Epidermal melanocyte (primary cell): ENCODE data around the gene AGBL3.
"Not testable (repeated sequence)": the region's sequence is repeated elsewhere in the genome, so short reads cannot be mapped to it uniquely, and the experiment has no call there.

Source experiments
- DNase-seq: peaks from one replicate; pipeline ENCODE4 v3.0.0; 2011; ENCODE audit warnings: low spot score; ENCODE audit not compliant: insufficient read length

AGBL3 gene

DNA sequence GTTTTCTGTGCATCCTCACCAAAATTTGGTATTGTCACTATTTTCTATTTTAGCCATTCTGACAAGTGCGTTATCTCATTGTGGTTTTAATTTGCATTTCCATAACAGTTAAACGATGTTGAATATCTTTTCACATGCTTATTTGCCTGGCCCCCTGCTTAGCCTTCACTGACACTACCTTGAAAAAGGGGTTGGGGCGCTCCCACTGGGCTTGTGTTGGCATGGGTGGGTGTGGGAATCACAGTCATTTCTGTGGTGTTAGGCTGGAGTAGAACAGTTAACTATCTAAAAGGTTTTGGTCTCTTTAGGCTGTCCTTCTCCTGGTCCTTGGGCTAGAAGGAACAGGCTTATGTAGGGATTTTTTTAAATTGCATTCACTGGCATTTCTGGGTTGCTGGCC is 89.4 kb downstream of the AGBL3 start:
- DNase-seq: no peak

GRCh38 chr7:135076882-135077281 is 90.6 kb downstream of the AGBL3 start:
- no peak for DNase-seq

GRCh38 chr7:135077642-135078041 is 91.3 kb downstream of the AGBL3 start:
- no peak for DNase-seq

DNA sequence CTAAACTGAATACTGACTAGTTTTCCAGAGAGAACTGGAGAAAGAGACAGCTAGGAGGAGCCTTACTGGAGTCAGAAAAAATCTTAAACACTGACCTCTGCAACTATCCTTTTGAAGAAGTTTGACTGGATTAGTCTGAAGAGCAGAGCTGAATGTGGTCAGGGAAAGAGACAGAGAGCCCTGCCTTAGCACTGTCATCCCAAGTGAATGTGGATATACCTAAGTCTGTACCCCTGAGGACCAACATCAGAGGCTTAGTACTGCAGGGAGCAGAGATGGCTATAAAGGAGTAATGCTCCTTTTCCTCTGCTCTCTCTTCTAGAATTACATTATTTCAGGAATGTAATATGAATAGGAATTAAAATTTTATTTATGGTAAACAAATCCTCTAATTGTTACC is 91.7 kb downstream of the AGBL3 start:
- no peak for DNase-seq

- no peak for DNase-seq
Observed at GRCh38 chr7:135079068-135079467, 92.8 kb downstream of the AGBL3 start.

DNA sequence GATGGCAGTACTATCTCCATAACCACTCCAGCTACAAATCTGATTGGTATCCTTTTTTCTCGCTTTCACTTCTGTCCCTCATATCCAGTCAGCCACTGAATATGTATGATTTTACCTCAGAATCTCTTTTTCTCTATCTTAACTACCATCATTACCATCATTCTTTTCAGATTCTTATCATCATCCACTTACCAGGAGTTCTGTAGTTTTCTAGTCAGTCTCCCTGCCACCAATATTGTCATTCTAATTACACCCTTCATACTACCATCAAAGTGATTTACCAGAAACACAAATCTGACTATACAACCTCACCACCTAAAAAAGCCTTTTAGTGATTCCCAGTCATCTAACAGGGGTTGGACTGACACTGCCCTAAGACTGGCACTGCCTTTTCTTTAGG is 96.7 kb downstream of the AGBL3 start:
- no peak for DNase-seq

DNA sequence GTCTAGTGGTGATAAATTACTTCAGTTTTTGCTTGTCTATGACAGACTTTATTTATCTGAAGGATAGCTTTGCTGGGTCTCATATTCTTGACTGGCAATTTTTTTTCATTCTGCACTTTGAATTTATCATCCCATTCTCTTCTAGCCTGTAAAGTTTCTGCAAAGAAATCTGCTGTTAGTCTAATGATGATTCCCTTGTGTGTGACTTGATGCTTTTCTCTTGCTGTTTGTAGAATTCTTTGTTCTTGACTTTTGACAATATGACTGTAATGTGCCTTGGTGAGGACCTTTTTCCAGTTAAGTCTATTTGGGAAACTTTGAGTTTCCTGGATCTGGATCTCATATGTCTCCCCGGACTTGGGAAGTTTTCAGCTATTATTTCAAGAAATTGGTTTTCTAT is 102.3 kb downstream of the AGBL3 start:
- DNase-seq: no peak

DNA sequence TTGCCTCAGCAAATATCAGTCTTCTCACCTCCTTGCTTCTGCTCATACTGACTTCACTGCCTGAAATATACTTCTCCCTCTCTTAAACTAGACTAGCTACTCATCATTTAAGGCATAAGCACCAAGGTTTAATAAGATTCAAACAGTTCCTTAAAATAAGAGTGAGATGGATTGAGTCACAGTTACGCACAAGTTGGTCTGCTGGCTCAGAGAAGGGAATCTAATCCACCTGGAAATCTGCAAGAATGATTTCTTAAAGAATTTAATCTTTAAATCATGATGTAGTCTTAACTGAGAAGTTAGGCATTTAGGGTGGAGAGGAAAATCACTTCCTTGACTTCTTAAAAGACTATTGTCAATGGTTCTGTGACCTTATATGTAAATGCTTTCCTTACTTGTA is 105.4 kb downstream of the AGBL3 start:
- no peak for DNase-seq

GRCh38 chr7:135094472-135095237 is 108.3 kb downstream of the AGBL3 start:
- DNase-seq: no peak

- DNase-seq: no peak
Observed at GRCh38 chr7:135095450-135095849, 109.1 kb downstream of the AGBL3 start.

GRCh38 chr7:135098391-135098790 is 112.1 kb downstream of the AGBL3 start:
- DNase-seq: no peak

DNA sequence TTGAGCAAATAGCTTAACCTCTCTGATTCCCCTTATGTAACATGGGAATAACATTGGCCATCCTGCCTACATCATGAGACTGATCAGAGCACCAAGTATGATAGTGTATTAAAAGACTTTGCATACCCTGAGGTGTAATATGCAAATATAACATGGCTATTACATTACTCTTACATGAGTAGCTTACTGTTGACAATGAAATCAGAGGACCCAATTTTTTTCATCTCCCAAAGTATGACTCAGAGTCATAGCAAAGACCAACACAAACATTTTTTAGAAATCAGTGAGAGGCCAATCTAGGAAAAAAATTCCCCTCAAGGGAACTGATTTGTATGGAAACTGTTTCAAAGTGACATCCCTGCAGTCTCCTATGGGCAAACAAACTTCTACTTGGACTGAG is 114.5 kb downstream of the AGBL3 start:
- DNase-seq: no peak

DNA sequence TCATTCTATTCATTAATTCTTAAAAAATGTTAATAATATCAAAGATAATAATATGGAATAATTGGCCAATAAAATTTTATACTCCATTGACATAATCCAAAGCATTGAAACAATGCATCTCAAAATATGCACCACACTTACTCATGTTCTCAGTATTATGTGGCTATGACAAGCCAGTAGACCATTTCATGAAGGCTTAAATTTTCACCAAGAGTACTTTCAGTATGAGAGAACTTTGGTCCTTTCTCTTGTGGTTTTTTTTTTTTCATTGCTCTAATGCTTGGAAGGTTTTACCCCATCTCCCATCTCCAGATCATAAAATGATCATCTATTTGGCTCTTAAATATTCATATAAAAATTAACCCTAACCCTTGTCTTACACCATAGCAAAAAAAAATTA is 116.1 kb downstream of the AGBL3 start:
- no peak for DNase-seq

- no peak for DNase-seq
Observed at GRCh38 chr7:135109562-135109961, 123.3 kb downstream of the AGBL3 start.

DNA sequence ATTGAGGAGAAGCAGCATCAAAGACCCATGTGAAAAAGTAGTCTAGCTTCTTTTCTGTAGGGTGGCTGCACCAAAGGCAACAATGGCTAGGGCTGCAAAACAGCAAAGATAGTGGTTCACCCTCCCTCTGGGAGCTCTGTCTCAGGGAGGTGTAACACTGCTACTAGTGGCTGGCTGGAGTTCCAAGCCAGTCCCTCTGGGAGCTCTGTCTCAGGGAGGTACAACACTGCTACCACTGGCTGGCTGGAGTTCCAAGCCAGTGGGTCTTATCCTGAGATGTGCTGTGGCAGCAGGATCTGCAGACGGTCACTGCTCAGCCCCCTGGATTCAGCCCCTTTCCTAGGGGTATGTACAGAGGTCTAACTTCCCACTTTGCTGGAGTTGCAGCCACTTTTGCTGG is 123.7 kb downstream of the AGBL3 start:
- no peak for DNase-seq

DNA sequence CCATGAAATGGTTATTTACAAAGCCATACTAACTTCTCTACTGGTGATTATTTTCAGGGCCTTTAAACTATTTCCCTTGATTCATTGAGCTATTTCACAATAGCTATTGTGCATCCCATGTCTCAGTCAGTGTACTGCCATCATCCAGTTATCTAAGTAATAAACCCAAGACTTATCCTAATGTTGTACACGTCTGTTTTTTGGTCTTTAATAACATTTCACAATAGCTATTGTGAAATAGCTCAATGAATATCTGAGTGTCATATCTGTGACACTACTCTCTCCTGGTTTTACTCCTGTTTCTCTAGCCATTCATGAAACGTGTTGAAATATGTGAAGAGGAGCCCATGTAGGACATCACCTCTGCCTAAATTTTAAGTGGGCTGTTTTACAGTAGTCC is 125.1 kb downstream of the AGBL3 start:
- DNase-seq: no peak

DNA sequence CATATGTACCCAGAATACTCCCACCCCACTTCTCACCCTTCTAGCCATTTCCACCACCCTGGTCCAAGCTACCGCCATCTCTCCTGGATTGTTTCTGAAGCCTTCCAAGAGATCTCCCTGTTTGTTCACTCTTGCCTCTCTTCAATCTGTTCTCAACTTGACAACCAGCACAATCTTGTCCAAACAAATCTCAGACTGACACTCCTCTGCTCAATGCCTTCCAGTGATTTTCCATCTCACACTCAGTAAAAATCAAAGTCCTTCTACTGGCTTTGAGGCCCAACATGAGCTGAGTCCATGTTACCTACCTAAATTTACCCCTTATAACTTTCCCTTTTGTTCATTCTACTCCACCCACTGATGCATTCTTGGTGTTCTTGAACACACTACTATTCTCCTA is 128.3 kb downstream of the AGBL3 start:
- DNase-seq: no peak

DNA sequence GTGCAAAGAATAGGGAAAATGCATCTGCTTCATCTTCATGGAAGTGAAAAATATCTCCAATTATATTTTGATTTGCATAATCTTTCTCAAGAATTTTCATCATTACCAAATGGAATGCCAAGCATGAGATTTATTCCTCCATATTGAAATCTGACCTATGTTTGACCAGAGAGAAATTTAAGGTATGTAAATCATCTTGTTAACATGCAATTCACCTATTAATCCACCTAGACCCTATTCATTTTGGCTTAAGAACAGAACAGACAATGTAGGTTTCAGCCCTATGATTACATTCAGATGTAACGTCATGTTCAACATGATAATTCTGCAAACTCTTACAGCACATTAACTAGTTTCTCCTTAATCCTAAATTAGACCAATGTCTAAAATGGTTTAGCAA is 130.8 kb downstream of the AGBL3 start:
- no peak for DNase-seq

DNA sequence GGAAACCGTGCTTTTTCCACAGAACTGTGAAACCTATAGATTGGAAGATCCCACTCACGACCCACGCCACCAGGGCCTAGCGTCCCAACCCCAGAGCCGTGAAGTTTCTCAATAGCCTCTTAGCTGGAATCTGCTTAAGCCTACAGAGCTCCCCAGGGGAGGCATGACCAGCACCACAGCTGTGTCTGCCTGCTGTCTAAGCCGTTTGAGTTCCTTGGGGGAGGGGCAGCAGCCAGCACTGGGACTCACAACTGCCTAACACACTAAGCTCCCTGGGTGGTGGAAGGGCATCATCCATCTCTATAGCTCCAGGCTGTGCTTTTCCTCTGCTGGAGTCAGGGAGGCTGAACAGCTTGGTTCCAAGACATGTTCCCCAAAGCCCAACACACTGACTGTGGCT is 135.6 kb downstream of the AGBL3 start:
- DNase-seq: no peak

- DNase-seq: not testable (repeated sequence)
Observed at GRCh38 chr7:135124631-135125030, 138.3 kb downstream of the AGBL3 start.

DNA sequence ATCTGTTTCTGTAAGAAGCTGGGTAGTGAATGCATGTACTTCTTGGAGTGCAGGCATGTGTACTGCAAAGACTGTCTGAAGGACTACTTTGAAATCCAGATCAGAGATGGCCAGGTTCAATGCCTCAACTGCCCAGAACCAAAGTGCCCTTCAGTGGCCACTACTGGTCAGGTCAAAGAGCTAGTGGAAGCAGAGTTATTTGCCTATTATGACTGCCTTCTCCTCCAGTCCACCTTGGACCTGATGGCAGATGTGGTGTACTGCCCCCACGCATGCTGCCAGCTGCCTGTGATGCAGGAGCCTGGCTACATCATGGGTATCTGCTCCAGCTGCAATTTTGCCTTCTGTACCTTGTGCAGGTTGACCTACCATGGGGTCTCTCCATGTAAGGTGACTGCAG is 142.6 kb downstream of the AGBL3 start:
- no peak for DNase-seq

DNA sequence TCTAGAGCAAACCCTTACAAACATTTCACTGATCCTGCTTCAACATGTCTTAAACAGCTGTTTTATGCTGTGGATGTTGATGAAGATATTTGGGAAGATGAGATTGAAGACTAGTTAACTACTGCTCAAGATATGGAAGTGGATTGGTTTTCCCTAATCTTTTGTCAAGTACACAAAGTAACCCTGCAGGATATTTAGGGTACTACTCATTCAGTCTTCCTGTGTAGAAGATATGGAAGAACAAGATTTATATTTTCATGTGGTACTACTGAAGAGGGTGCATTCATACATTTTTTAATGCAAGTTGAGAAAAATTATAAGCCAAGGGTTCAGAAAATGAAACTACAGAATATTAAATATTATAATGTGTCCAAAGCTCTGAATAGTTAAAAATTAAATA is 143.3 kb downstream of the AGBL3 start:
- DNase-seq: no peak

- DNase-seq: no peak
Observed at GRCh38 chr7:135143885-135144668, 157.8 kb downstream of the AGBL3 start.
